HG03457 (cell line): Measurements from ENCODE around the gene WDR27.
A peak's percentile ranks its signal among the peaks of the same experiment; 100 is the strongest.
"Not testable (repeated sequence)": the region's sequence is repeated elsewhere in the genome, so short reads cannot be mapped to it uniquely, and the experiment has no call there.

Experiments used
- ATAC-seq: cut with Tn5 transposase; IDR thresholded peaks from one replicate; pipeline ENCODE4 v1.9.1; 2021; ENCODE audit warnings: moderate number of reproducible peaks; ENCODE audit not compliant: unreplicated experiment

Gene WDR27

DNA sequence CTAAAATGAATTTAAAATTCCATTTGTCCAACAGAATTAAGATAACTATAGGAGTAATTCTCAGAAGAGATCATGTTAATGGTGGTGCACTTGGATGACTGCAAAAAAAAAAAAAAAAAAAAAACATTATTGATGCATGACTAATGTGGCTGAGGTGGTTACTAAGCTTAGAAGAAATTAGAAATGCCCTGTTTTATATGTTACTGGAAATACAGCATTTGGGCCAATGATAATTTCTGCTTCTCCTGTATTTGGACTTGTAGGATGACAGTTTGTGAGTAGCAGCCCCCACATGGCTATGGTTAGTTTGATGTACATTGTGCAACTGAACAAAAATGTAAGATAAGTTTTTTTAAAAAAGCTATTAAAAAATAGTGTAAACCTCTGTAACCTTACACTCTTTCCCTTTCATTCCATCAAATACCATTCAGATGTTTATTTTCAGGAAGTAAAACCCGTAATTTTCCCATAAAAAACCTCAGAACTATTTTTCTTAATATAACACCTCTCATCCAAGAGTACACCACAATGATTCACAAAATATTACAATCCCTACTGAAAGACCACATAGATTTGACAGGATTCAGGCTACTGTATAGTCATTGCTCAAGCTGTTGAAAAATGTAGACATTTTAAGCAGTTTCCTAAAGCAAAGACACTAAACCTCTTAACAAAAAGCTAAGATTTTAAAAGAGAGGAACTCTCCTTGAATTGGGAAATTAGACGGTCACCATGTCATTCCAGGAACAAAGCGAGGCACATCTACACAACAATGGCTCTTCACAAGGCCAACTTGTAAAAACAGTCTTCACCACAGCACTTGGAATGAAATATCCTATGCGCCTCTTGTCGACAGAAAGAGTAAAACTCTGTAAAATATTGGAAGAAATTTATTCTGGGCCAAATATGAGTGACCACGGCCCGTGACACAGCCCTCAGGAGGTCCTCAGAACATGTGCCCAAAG lies 83.0 kb downstream of the WDR27 start:
- no peak for ATAC-seq

DNA sequence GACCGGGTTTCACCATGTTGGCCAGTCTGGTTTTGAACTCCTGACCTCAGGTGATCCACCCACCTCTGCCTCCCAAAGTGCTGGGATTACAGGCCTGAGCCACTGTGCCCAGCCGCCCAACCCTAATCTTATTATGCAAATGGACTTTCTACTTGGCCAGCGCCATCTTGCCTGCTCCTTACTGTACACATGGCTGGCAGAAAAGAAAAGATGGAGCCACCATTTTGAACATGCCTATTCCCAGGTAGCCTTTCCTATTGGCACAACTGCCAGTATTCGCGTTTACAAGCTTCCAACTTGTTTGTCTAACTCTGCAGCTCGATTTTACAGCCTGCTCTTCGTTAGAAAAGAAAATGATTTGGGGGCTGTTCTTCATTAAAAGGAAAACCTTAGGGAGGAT lies 84.3 kb downstream of the WDR27 start:
- no peak for ATAC-seq

DNA sequence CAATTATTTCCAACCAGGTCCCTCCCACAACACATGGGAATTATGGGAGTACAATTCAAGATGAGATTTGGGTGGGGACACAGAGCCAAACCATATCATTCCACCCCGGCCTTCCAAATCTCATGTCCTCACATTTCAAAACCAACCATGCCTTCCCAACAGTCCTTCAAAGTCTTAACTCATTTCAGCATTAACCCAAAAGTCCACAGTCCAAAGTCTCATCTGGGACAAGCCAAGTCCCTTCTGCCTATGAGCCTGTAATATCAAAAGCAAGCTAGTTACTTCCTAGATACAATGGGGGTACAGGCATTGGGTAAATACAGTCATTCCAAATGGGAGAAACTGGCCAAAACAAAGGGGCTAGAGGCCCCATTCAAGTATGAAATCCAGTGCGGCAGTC lies 93.2 kb downstream of the WDR27 start:
- not testable (repeated sequence) for ATAC-seq

DNA sequence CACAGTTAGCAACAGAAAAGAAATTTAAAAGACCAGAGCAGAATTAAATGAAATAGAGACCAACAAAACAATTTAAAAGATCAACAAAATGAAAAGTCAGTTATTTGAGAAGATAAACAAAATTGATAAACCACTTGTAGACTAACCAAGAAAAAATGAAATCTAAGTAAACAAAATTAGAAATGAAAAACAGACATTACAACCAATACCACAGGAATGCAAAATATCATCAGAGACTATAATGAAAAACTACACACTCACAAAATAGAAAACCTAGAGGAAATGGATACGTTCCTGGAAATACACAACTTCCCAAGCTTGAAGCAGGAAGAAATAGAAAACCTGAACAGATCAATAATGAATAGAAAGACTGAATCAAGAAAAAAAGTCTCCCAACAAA lies 97.8 kb downstream of the WDR27 start:
- ATAC-seq = no peak

DNA sequence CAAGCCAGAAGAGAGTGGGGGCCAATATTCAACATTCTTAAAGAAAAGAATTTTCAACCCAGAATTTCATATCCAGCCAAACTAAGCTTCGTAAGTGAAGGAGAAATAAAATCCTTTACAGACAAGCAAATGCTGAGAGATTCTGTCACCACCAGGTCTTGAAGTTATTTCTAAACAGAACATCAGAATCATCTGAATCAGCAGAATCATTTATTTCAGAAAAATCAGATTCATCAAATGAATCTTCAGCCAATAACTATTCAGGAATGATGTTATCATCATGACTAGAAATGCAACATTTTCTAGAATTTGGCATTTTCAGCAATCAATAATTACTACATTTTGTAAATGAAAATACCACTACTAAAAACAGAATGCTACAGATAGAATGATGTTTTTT lies 100.7 kb downstream of the WDR27 start:
- not testable (repeated sequence) for ATAC-seq

DNA sequence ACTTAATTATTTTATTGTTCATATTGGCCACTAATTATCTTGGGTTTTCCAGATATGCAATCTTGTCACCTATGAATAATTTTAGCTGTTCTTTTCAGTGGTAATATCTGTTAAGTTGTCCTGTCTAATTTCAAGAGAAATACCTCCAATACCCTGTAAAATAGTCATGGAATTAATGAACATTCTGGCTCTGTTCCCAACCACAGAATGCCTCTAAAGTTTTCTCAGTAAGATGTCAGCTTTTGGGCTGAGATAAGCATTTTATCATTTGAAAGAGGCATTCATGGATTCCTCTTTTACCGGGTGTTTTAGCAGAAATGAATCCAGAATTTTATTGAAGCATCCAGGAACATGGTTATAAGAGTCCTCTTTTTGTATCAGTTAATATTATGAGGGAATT lies 109.3 kb downstream of the WDR27 start:
- no peak for ATAC-seq

DNA sequence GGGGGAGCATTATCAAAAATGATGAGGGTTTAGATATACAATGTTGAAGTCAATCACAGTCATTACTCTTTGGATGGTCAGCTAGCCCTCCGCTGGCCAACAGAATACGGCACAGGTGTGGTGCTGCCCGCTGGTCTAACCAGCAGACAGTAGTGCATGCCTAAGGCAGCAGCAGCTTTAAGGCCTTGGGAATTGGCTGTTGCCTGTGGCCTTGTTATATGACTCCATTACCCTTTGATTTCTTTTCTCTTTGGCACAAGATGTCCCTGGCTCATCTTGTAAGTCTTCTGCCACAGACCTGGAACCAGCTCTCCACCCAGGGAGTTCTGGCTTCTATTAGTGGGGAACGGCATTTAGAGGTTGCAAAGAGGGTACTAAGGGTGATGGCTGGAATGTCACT lies 110.2 kb downstream of the WDR27 start:
- ATAC-seq = no peak

DNA sequence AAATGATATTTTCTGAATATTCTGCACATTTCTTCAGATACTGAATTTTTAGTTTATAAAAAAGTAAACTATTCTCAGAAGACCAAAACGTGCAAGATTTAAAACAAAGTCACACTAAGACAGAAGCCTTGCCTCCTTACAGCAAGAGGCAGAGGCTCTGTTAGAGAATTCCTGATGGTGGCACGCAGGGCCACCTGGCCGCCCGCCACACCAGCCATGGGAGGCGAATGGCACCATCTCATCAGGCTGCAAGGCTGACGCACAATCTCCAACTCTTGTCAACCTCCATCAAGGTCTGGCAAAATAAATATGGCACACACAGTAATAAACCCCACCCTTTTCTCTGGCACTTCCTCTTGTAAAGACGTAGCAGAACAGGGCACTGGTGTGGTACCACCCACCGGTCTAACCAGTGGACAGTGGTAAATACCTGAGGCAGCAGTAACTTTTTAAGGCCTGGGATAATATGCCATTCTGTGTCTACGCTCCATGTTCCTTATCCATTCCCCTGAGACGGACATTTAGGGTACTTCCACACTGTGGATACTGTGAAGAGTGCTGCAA lies 111.4 kb downstream of the WDR27 start:
- no peak for ATAC-seq

DNA sequence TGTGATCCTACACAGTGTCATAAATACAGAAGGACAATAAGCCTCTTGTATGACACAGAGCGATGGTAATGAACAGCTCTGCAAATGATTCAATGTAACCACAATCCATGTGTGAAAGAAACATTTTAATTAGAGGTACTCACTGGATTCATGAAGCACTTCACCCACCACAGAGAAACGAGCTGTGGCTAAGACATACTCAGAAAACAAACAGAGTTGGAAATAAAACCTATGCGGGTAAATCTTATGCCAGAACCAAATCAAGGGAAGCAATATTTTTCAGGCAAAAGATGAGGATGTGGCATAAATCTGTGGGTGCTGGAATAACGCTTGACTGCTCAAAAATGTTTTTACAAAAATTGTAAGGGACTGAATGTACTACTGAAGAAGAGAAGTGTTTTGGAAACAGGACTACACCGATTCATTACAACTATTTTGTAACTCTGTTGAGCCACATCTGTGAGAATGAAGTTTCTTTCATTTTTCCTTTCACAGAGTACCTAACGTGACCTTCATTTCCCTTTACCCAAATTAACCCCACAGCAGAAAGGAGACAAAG lies 112.1 kb downstream of the WDR27 start:
- ATAC-seq = peak; percentile 70

DNA sequence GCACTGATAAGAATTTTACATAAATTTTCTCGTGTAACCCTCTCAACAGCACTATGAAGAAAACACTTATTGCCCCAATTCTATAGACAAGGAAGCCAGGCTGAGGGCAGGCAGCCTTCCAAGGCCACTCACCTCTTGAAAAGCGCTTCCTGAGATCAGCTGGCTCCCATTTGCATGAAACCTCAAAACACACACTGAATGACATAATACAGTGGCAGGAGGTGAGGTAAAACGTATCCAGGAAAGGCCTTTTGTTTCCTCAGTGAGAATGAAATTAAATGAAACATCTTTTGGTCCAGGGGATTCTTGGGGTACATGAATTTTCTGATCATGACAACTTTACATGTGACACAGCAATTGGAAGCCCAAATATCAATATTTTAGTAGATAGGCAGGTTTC lies 112.5 kb downstream of the WDR27 start:
- ATAC-seq = peak; percentile 82

DNA sequence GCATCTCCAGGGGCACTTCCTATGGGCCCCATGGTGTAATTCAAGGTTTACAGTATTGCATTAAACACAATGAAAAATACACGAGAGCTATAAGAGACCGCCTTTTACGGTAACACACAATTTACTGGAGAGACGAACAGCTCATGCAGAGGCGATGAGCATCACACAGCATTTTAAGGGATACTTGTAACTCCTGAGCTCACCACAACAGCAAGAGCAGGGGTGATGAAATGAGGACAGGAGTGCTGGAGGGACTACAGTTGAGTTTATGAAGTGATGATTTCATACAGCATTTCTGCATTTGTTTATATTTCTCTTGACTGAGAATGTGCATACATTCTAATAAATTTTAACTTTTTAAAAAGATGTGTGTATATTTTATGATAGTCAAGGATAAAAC lies 113.9 kb downstream of the WDR27 start:
- ATAC-seq = no peak

DNA sequence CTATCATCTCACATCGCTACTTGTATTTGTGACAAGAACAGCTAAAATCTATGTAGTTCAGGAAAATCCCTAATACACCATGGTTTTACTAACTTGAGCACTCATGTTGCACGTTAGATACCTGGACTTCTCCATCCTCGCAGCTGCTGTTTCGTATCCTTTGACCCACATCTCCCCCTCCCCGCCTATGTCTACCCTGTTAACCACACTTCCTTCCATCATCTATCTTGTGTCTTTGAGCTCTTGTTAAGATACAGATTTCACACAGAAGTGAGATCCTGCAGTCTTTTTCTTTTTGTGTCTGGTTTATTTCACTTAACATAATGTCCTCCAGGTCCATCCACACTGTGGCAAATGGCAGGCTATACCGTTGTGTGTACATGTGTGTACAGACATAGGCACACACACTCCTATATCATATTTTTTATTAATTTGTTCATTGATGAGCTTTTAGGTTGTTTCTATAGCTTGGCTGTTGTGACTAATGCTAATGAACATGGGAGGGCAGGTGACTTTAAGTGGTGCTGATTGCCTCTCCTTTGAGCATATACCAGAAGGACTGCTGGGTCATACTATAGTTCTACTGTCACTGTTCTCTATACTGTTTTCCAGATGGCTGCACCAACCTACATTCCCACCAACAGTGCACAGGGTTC lies 117.8 kb downstream of the WDR27 start:
- ATAC-seq = peak; percentile 52

DNA sequence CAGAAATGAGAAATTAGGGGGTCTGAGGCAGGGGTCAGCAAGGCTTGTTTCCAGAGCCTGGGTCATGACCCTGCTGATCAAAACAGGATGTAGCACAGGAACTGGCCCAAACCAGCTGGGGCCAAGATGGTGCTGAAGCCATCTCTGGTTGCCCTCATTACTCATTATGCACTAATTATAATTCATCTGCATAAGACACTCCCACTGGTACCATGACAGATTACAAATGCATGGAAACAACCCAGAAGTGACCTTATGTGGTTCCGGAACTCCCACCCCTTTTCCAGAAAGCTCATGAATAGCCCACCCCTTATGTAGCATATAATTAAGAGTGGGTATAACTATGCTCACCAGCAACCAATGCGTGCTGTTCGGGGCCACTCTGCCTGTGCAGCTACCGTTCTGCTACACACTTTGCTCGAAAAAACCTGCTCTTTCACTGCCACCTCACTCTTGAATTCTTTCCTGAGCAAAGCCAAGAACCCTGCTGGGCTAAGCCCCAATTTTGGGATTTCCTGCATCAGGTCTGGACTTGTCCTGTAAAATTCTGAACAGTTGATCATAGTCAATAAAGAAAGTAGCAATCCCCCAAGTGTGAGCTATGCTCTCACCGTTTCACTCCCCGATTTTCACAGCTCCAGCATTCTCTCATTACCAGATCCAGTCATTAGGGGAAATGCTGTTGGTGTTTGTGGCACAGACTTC lies 122.3 kb downstream of the WDR27 start:
- no peak for ATAC-seq

DNA sequence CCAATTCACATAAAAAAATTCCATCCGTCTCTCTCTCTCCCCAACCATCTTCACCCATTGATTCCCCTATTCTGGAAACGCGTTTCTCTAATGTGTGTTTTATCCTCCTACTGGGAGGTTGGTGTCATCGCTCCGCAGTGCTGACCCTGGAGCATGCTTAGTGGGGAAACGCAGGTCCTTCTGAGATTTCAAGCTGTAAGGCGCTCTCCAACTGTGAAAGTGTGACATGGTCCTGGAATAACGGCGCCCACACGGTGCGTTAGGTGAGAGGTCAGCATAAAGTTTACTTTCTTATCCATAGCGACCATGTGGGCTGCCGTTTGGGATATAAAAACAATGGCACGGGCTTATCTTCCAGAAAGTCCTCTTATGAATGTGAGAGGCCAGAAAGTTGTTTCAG lies 123.9 kb downstream of the WDR27 start:
- no peak for ATAC-seq

DNA sequence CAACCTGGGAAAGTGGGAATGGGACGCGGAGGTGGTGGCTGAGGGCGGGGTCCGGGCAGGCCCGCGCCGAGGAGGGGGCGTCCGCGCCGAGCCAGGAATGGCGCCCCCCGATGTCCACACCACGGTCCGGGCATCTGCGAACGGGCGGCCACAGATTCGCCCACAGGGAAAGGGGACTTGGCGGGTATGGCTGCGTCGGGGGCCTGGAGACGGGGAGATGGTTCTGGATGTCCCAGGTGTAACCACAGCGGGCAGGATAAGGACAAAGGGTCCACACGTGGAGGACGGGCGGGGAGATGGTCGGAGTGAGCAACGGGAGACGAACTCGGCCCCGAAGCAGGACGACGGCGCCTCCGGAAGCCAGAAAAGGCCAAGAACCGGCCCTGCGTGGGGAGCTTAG lies 124.6 kb downstream of the WDR27 start:
- ATAC-seq = no peak

DNA sequence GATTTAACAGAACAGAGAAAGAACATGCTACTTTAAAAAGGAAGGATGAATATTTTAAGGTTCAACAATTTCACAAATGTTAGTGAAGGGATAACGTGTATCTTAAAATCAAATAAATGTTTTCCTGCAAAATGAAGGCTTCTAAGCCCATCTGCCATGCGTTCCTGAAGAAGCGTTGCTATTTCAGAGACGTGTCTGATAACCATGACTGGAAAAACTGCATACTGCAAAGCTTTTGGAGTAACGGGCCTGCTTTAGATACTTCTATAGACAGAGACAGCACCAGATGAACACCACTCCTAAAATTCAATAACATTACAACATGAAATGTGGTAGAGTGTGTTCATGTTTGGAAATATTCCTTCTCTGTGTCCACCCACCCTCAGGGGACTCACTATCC lies 126.0 kb downstream of the WDR27 start:
- no peak for ATAC-seq

DNA sequence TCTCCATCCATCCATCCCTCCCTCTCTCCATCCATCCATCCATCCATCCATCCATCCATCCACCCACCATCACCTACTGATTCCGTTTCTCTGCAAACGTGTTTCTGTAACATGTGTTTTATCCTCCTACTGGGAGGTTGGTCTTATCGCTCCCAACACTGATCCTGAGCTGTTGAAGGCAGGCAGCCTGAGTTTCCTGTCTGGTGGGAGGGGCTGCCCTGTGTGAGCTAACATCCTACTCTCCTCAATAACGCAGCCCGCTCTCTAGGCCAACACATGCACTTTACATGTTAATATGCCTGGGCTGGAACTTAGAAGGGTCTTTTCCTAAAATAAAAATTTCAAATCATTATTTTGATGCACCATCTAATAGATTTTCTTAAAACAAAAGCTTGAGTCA lies 126.5 kb downstream of the WDR27 start:
- ATAC-seq = no peak

DNA sequence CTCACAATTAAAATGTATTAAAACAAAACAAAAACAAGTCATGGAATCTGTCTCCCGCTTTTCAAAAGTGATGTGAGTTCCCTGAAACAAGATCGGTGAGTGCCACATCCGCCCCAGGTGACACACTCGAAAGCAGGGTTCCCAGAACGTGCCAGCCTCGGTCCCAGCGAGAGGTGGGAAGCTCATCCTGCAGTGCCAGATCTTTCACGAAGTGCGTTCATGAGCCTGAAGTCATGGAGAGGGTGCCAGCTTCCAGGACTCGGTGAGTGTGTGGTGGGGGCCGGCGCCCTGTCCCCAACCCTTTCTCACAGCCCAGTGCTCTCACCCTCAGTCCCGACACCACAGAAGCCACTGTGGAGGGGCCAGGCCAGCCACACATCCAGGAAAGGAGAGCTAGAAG lies 127.4 kb downstream of the WDR27 start:
- ATAC-seq = no peak

DNA sequence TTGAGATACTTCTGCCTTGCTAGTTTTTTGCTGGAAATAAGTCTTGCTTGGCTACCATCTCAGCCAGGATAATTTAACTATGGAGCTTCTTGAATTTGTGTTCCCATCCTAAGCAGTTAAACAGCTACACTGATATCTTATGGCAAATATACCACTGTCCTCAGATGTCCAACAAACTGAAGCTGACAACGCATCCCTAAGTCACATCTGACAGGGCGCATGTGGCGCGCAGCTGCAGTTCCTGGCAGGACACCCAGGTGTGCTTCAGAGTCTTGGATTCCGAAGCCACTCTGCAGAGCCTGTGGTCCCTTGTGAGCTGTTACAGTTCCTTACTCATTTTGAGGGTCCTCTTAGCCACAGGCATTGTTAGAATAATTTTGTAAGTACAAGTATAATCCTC lies 127.9 kb downstream of the WDR27 start:
- no peak for ATAC-seq

DNA sequence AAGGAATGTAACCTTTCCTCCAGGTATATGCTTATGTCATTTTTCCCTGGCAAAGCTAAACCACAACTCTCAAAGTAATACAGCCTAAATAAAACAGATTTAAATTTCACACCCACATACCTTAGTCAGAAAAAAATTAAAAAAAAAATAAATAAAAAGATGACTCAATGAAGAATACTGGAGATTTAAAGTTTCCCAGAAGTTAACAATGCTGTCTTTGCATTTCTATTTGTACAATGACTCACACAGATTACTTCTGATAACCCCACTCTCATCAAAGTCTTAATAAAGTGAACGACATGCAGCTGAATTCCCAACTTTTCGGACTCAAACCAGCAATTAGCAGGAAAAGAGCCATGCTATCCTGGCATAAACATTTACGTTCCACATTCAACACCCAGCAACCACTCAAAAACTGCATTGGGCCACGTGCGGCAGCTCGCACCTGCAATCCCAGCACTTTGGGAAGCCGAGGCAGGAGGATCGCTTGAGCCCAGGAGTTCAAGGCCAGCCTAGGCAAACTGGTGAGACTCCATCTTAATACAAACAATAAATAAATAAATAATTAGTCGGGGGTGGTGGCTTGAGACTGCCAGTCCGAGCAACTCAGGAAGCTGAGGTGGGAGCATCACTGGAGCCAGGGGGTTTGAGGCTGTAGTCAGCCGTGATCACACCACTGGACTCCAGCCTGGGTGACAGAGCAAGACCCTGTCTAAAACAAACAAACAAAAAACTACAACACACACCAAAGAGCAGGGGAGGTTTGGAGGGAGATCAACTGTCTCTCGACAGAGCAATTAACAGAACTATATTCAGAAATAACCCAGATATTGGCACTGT lies 130.5 kb downstream of the WDR27 start:
- ATAC-seq = no peak
